Measurements from ENCODE around the gene IFNA13.

Gene IFNA13

DNA sequence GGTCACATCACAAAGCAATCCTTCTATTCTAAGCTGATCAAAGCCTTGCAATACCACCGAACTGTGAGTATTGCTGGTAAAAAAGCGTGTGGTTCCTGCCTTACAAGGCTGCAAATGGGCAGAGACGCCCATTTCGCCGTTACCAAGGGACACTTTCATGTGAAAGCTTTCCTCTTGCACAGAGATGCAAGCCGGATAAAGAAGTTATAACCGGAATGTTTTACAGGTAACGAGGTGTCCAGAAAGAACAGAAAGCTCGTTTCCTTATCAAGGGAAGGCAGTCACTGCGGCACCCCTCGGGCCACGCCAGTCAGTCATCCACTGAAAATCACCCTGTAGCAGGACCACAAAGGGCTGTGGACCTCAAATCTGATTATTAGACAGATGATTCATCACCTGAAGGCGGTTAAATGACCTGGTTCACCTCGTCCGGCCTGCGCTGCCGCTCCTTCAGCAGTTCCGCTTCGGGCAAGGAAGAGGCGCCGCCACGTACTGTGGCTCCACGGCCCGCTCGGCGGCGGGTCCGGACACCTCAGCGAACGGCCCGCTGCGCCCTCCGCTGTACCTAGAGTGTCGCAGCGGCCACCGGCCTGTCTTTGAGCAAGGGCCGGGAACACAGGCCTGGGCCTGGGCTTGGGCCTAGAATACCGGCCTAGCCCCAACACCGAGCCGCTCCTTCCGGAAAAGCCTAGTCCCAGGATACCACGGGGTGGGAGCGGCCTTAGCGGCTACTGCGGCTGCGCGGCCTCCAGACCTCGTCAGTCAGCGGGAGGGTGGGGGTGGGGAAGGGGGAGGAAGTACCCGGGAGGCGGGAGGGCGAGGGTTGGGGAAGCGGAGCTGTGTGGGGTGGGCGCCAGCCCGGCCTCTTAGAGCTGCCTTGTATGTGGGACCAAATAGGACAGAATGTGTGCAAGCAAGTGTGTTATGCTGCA, 32.9 kb downstream of the IFNA13 start, which contains the start of gene KLHL9 (continued):
- TF ChIP-seq, protein P1, sequence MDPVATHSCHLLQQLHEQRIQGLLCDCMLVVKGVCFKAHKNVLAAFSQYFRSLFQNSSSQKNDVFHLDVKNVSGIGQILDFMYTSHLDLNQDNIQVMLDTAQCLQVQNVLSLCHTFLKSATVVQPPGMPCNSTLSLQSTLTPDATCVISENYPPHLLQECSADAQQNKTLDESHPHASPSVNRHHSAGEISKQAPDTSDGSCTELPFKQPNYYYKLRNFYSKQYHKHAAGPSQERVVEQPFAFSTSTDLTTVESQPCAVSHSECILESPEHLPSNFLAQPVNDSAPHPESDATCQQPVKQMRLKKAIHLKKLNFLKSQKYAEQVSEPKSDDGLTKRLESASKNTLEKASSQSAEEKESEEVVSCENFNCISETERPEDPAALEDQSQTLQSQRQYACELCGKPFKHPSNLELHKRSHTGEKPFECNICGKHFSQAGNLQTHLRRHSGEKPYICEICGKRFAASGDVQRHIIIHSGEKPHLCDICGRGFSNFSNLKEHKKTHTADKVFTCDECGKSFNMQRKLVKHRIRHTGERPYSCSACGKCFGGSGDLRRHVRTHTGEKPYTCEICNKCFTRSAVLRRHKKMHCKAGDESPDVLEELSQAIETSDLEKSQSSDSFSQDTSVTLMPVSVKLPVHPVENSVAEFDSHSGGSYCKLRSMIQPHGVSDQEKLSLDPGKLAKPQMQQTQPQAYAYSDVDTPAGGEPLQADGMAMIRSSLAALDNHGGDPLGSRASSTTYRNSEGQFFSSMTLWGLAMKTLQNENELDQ (tag by site-specific recombination; IDR thresholded peaks at IDR 0.05; ENCODE audit: low read depth), result no peak
- TF ChIP-seq, protein P2, sequence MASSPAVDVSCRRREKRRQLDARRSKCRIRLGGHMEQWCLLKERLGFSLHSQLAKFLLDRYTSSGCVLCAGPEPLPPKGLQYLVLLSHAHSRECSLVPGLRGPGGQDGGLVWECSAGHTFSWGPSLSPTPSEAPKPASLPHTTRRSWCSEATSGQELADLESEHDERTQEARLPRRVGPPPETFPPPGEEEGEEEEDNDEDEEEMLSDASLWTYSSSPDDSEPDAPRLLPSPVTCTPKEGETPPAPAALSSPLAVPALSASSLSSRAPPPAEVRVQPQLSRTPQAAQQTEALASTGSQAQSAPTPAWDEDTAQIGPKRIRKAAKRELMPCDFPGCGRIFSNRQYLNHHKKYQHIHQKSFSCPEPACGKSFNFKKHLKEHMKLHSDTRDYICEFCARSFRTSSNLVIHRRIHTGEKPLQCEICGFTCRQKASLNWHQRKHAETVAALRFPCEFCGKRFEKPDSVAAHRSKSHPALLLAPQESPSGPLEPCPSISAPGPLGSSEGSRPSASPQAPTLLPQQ (tag by site-specific recombination; IDR thresholded peaks at IDR 0.05), result 0 out of 2 replicates have a peak, but pooled peaks have one; percentile 35
- TF ChIP-seq SALL2 (tag by site-specific recombination; IDR thresholded peaks at IDR 0.05; ENCODE audit: borderline replicate concordance) (no peak), KLF9 (tag by site-specific recombination; IDR thresholded peaks at IDR 0.05; ENCODE audit: low read depth) (no peak), ZNF324 (tag by site-specific recombination; IDR thresholded peaks at IDR 0.05) (peak; percentile 45; the same call in 1 of the 2 replicates), ZNF555 (tag by site-specific recombination; conservative IDR thresholded peaks at IDR 0.05) (no peak), ZNF274 (IDR thresholded peaks at IDR 0.05; ENCODE audit: low read length) (no peak), ZNF274 (tag by site-specific recombination; IDR thresholded peaks at IDR 0.05; ENCODE audit: borderline replicate concordance) (no peak), ZNF140 (tag by site-specific recombination; IDR thresholded peaks at IDR 0.05) (no peak), SP2 (tag by site-specific recombination; IDR thresholded peaks at IDR 0.05) (peak; percentile 50), YY1 (tag by site-specific recombination; IDR thresholded peaks at IDR 0.05) (peak; percentile 41; the same call in 1 of the 2 replicates), ZNF530 (tag by site-specific recombination; IDR thresholded peaks at IDR 0.05; ENCODE audit: low read depth) (no peak), ZNF561 (tag by site-specific recombination; IDR thresholded peaks at IDR 0.05; ENCODE audit: borderline replicate concordance) (no peak), KLF7 (tag by site-specific recombination; IDR thresholded peaks at IDR 0.05; ENCODE audit: borderline replicate concordance) (peak; percentile 68; the same call in 1 of the 2 replicates), ZNF2 (tag by site-specific recombination; IDR thresholded peaks at IDR 0.05) (no peak; the same call in 1 of the 2 replicates), ZNF658 (tag by site-specific recombination; IDR thresholded peaks at IDR 0.05) (no peak), ZFP37 (tag by site-specific recombination; IDR thresholded peaks at IDR 0.05) (peak; percentile 91), ZNF202 (tag by site-specific recombination; IDR thresholded peaks at IDR 0.05; ENCODE audit: borderline replicate concordance) (no peak), ZNF423 (tag by site-specific recombination; IDR thresholded peaks at IDR 0.05) (no peak)
- TF ChIP-seq, protein P3, sequence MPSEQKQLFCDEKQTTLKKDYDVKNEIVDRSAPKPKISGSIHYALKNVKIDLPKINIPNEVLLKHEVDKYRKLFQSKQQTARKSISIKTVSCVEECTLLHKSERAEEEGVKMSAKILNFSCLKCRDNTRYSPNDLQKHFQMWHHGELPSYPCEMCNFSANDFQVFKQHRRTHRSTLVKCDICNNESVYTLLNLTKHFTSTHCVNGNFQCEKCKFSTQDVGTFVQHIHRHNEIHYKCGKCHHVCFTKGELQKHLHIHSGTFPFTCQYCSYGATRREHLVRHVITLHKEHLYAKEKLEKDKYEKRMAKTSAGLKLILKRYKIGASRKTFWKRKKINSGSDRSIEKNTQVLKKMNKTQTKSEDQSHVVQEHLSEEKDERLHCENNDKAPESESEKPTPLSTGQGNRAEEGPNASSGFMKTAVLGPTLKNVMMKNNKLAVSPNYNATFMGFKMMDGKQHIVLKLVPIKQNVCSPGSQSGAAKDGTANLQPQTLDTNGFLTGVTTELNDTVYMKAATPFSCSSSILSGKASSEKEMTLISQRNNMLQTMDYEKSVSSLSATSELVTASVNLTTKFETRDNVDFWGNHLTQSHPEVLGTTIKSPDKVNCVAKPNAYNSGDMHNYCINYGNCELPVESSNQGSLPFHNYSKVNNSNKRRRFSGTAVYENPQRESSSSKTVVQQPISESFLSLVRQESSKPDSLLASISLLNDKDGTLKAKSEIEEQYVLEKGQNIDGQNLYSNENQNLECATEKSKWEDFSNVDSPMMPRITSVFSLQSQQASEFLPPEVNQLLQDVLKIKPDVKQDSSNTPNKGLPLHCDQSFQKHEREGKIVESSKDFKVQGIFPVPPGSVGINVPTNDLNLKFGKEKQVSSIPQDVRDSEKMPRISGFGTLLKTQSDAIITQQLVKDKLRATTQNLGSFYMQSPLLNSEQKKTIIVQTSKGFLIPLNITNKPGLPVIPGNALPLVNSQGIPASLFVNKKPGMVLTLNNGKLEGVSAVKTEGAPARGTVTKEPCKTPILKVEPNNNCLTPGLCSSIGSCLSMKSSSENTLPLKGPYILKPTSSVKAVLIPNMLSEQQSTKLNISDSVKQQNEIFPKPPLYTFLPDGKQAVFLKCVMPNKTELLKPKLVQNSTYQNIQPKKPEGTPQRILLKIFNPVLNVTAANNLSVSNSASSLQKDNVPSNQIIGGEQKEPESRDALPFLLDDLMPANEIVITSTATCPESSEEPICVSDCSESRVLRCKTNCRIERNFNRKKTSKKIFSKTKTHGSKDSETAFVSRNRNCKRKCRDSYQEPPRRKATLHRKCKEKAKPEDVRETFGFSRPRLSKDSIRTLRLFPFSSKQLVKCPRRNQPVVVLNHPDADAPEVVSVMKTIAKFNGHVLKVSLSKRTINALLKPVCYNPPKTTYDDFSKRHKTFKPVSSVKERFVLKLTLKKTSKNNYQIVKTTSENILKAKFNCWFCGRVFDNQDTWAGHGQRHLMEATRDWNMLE (tag by site-specific recombination; conservative IDR thresholded peaks at IDR 0.05; ENCODE audit: low read depth), result peak; percentile 34; the same call in 1 of the 2 replicates
- TF ChIP-seq, protein P4, sequence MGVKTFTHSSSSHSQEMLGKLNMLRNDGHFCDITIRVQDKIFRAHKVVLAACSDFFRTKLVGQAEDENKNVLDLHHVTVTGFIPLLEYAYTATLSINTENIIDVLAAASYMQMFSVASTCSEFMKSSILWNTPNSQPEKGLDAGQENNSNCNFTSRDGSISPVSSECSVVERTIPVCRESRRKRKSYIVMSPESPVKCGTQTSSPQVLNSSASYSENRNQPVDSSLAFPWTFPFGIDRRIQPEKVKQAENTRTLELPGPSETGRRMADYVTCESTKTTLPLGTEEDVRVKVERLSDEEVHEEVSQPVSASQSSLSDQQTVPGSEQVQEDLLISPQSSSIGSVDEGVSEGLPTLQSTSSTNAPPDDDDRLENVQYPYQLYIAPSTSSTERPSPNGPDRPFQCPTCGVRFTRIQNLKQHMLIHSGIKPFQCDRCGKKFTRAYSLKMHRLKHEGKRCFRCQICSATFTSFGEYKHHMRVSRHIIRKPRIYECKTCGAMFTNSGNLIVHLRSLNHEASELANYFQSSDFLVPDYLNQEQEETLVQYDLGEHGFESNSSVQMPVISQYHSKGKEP (tag by site-specific recombination; IDR thresholded peaks at IDR 0.05), result no peak
- TF ChIP-seq, protein P5, sequence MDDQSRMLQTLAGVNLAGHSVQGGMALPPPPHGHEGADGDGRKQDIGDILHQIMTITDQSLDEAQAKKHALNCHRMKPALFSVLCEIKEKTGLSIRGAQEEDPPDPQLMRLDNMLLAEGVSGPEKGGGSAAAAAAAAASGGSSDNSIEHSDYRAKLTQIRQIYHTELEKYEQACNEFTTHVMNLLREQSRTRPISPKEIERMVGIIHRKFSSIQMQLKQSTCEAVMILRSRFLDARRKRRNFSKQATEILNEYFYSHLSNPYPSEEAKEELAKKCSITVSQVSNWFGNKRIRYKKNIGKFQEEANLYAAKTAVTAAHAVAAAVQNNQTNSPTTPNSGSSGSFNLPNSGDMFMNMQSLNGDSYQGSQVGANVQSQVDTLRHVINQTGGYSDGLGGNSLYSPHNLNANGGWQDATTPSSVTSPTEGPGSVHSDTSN (CRISPR knock-in tag; IDR thresholded peaks at IDR 0.05), result 0 out of 2 replicates have a peak, but pooled peaks have one; percentile 20
- TF ChIP-seq, protein P6, sequence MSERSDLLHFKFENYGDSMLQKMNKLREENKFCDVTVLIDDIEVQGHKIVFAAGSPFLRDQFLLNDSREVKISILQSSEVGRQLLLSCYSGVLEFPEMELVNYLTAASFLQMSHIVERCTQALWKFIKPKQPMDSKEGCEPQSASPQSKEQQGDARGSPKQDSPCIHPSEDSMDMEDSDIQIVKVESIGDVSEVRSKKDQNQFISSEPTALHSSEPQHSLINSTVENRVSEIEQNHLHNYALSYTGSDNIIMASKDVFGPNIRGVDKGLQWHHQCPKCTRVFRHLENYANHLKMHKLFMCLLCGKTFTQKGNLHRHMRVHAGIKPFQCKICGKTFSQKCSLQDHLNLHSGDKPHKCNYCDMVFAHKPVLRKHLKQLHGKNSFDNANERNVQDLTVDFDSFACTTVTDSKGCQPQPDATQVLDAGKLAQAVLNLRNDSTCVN (tag by site-specific recombination; optimal IDR thresholded peaks at IDR 0.05), result peak; percentile 22
